Cardiac atrium fibroblast (primary cell): Measurements from ENCODE around the gene KIFBP. TPM values are rescaled to one million over a fixed set of nuclear protein-coding genes. Genes with fewer than 3 reads are reported as not detected.

Source experiments
- total RNA-seq: library from RNA; depleted of rRNA; stranded (reverse); fragments of >200 nt; gene quantifications from 2 replicates; pipeline ENCODE4 v1.2.3, GENCODE V29; 2015

The KIFBP gene, protein sequence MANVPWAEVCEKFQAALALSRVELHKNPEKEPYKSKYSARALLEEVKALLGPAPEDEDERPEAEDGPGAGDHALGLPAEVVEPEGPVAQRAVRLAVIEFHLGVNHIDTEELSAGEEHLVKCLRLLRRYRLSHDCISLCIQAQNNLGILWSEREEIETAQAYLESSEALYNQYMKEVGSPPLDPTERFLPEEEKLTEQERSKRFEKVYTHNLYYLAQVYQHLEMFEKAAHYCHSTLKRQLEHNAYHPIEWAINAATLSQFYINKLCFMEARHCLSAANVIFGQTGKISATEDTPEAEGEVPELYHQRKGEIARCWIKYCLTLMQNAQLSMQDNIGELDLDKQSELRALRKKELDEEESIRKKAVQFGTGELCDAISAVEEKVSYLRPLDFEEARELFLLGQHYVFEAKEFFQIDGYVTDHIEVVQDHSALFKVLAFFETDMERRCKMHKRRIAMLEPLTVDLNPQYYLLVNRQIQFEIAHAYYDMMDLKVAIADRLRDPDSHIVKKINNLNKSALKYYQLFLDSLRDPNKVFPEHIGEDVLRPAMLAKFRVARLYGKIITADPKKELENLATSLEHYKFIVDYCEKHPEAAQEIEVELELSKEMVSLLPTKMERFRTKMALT
- total RNA-seq: 36.6 and 41.1 TPM in 2 replicates

DNA sequence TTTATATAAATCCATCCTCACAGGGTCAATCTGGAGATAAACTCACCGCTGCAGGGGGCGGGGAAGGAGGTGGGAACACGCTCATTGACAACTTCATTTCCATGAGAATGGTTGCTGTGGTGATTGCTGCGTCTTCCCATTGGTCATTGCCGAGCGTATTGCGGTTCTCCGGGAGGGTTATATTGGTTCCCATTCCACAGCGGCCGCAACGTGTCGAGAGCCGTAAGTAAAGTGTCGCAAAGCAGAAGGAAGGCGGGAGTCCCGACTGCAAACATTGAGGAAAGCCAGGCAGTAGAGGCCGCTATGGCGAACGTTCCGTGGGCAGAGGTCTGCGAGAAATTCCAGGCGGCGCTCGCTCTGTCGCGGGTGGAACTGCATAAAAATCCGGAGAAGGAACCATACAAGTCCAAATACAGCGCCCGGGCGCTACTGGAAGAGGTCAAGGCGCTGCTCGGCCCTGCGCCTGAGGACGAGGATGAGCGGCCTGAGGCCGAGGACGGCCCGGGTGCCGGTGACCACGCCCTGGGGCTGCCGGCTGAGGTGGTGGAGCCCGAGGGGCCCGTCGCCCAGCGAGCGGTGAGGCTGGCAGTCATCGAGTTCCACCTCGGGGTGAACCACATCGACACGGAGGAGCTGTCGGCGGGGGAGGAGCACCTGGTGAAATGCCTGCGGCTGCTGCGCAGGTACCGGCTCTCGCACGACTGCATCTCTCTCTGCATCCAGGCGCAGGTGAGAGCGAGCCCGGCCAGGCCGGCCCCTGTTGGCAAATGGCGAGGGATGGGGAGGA lies at the start of gene KIFBP:
Gene KIFBP, plus strand, starts transcription at position 274 of the 787 bp plus-strand sequence. Its CDS starts 30 bp downstream, at position 304.

DNA sequence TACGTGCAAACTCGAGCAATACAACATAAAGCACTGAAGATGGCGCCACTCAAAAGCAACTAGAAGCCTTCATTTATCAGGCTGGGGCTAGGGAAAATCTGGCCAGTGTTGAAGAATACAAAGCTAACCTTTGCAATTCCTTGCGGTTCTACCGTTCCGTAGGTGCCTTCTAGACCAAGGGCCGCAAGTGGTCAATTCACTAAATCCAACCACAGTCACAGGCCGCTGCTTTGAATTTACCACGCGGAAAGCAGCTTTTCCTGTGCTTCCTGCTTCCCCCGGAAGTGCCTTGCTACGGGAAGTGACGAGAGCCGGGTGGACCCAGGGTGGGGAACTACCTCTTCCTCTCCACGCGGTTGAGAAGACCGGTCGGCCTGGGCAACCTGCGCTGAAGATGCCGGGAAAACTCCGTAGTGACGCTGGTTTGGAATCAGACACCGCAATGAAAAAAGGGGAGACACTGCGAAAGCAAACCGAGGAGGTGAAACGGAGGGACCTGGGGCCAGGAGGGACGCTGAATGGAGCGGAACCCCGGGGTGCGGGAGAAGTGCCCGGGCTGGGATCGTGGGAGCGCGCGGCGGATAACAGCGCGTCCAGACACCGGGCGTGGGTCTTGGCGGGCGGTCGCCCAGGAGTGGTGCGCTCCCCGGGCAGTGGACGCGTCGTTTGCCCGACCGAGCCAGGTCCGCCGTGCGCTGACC lies 32.6 kb upstream of the KIFBP start, which contains the start of gene DDX21:
Gene DDX21, plus strand, starts transcription at position 339 of the 701 bp plus-strand sequence. Its CDS starts 56 bp downstream, at position 395.

Other genes starting within 250 kb of the KIFBP start
- gene STOX1, start 161.3 kb upstream of the KIFBP start, total RNA-seq: not detected in 2 replicates
- gene DDX50, start 87.5 kb upstream of the KIFBP start, total RNA-seq: 35.2 and 39.5 TPM in 2 replicates
- 44.2 and 55.4 TPM in 2 replicates for gene DDX21, start 32.6 kb upstream of the KIFBP start, total RNA-seq
- 574 and 715 TPM in 2 replicates for gene SRGN, start 99.3 kb downstream of the KIFBP start, total RNA-seq
- 28.2 and 33.2 TPM in 2 replicates for gene VPS26A, start 135.4 kb downstream of the KIFBP start, total RNA-seq
- gene SUPV3L1, start 191.4 kb downstream of the KIFBP start, total RNA-seq: 13.2 and 13.3 TPM in 2 replicates
- 0.18 and 0.49 TPM in 2 replicates for gene HKDC1, start 231.5 kb downstream of the KIFBP start, total RNA-seq